NOMO-1 treated with dmso at 0.1 percent for 144 hours (cell line): Measurements from ENCODE around the gene MAPKAP1.

Source experiments
- DNase-seq: peaks from one replicate; lab custom pipeline; 2025; ENCODE audit not compliant: unreplicated experiment; lab: John Stamatoyannopoulos, UW

Gene MAPKAP1

DNA sequence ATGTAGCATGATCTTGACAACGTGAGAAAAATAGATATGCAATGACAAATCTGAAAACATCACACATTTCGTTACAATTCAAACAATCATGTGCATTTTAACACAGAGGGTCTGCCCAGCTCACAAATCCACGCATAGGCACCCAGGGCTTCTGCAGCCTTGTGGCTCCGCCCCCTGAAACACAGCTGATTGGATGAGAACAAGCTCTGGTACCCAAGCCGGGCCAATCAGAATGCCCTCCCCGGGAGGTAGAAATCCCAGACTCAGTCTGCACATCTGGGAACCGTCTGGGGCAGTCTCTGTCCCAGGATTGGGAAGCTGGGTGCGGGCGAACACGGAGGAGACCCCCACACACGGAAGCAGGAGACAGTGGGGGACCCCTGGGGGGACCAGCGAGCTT, 307.8 kb downstream of the MAPKAP1 start:
- no peak for DNase-seq

DNA sequence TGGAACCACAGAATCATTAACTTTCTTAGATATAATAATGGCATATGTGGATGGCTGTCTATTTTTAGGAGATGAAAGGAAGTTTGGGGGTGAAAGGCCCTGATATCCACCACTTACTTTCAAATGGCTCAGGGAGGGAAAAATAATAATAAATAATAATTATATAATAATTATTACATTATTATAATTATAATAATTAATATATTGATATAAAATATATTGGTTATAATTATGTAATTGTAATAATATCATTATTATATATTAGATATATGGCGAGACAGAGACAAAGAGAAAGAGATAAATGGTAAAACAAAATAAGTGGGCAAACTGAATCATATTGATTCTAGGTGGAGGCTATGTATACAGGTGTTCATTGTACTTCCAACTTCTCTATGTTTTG, 308.8 kb downstream of the MAPKAP1 start:
- no peak for DNase-seq

DNA sequence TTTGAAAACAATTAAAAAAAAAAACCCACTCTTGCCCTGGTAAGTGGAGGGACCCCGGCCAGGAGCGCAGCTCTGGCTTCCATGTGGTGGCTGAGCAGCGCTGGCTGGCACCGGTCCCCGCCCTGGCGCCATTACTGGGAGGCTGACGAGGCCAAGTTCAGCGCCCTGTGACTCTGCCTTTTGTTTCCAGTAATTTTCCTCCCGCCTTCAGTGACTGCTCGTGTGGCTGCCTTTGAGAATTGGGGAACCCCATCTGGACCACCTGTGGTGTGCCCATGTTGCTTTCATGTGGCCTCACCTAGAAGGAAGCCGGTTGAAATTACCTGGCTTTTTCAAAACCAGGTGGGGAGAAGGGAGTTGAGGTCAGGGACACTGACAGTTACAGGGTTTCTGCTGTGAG, 309.3 kb downstream of the MAPKAP1 start:
- DNase-seq: no peak

DNA sequence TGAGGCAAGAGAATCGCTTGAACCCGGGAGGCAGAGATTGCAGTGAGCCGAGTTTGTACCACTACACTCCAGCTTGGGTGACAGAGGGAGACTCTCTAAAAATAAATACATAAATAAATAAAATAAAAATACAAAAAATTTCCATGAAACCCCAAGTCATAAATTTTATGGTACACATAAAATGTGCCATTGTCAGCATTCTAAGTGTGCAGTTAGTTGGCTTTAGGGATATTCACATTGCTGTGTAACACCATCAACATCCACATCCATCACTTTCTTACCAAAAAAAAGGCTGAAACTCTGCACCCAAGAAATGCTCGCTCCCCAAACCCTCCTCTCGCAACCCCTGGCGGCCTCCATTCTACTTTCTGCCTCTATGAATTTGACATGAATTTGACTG, 310.2 kb downstream of the MAPKAP1 start:
- no peak for DNase-seq

DNA sequence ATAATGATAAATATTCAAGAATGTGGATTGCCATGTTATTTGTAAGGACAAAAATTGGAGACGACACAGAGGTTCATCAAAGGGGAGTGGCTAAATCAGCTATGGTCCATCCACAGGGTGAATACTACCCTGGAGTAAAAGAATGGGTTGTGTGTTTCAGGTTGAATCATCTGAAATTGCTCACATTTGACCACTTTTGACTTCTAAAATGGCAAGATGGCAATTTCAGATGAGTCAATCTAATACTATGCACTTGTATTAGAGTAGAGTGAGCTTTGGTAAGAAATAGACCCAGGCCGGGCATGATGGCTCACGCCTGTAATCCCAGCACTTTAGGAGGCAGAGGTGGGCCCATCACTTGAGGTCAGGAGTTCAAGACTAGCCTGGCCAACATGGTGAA, 313.6 kb downstream of the MAPKAP1 start:
- DNase-seq: no peak

DNA sequence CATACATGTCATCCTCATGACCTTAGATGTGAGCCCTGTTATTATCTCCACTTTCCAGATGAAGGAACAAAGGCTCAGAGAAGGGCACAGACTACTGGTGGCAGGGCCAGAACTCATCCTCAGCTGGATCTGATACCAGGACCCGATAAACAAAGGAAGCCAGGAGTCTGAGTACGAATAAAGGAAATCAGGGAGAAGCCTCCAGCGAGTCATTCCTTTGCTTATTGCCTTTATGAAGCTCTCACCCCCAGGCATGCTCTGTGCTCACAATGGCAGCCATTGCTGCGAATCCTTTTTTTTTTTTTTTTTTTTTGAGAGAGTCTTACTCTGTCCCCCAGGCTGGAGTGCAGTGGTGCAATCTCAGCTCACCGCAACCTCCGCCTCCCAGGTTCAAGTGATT, 315.3 kb downstream of the MAPKAP1 start:
- DNase-seq: no peak

DNA sequence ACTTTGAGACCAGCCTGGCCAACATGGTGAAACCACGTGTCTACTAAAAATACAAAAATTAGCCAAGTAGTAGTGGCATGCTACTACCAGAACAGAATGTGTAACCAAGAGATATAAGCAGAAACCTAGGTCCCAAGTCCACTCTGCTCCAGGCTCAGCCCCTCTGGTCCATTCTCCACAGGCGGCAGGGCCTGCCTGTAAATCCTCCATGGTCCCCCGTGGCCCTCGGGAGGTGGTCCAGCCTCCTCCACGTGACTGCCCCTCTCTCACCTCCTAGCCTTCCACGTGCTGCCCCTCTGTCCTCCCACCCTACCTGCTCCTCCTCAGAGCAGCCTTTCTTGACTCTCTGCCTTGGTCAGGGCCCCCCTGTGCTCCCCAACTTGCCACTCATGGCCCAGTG, 318.0 kb downstream of the MAPKAP1 start:
- DNase-seq: no peak

DNA sequence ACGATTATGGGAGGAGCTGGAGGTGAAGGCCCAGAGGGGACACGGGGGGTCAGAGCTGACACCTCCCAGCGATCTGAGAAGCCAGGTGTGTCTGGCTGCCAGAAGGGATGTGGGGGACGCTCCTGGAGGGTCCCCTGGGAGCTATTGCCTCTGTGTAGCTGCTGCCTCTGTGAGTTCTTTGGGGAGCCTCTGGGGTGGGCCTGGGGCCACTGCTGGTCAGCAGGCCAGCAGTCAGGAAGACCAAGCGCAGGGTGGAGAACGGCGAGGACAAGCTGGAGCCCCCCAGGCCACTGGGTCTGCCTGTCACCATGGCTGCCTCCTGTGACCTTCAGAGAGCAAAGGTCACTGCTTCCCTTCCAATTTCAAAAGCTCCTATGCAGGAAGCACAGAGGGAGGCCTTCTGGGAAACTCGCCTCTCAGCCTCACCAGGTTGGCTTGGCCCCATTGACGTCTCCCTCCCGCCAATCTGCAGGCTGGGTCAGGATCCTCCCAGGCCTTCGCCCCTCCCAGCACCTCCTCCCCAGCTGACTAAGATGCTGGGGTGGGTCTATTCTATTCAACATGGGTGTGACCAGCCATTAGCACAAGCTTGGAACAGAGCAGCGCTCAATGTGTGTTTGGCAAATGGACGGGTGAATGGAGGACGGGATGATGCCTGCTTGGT, 319.0 kb downstream of the MAPKAP1 start:
- DNase-seq: no peak
